Stimulated activated CD4-positive, alpha-beta T cell treated with anti-CD3 and anti-CD28 coated beads, Interleukin-1b, Interleukin-23, amount 100 ng/mL, for 24 hours (primary cell): ENCODE data around the gene PLCH1.

Source experiments
- DNase-seq, 4 experiments: peaks; one replicate each; pipeline ENCODE4 v3.0.0-alpha.2; 2020; ENCODE audit warnings: low read depth in 4 of 4, low spot score in 1 of 4

The PLCH1 gene

DNA sequence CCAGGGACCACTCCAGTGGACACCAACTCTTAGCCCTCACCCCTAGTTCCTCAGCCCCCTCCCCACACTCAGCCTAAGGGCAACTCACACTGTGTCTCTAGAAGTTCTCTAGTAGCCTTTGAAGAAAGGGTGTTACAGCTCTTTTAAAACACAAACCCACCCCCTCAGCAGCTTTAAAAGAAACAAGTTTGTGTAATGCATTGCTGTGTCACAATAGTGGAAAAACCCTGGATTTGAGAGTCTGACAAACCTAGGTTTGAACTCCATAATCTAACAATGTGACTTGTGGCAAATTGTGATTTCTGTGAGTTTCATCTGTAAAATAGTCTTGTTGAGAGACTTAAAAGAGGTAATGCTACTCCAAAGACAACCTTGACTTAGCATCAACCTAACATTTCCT lies 54.0 kb downstream of the PLCH1 start:
- no peak for DNase-seq

GRCh38 chr3:155688481-155688880 lies 56.4 kb downstream of the PLCH1 start:
- DNase-seq = no peak

GRCh38 chr3:155683344-155683720 lies 61.5 kb downstream of the PLCH1 start:
- no peak for DNase-seq

- no peak for DNase-seq
These were observed 62.2 kb downstream of the PLCH1 start for GRCh38 chr3:155682426-155683343.

DNA sequence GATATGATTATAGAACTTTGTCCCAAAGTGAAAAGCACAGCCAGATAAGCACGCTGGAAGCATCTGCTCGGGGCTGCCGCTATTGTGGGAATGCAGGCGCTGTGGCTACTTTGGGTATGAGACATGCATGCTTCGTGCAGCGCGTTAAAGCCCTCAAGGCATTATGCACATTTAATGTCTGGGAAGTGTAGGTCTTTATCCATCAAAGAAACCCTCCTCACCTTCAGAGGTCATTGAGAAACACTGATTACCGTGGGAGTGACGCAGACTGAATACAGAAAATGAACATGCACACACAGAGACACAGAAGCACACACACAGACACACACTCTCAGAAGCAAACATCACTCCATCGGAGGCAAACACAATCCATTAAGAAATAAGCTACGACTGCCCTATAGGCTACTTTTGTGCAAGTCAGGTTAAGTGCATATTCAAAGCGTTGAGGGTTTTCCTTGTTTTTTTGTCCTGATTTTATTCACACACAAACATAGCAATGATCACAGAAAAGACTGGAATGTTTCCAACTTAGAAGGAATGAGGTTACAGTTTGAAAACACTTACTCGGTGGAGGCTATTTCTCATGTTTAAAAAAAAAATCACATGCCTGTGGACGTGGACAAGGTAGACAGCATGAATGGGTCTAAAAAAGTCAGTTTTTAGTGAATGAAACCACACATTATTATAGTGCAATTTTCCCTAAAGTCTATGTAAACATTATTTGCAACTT lies 68.5 kb downstream of the PLCH1 start:
- no peak for DNase-seq

DNA sequence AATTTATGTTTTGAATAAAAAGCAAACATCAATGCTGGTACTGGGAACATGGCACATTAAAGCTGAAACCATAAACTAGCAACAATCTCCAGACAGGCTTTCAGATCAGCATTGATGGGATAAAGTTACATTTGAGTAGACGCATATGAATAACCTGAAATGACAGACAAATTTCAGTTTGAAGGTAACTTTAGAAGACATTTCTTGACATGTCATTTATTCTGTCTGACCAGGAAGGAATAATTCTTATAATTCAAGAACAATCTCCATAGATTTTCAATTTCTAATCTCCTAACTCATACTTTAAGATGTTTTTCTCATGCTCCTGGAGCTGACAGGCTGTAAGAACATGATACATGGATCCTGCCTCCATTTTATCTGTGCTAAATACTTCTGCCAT lies 69.8 kb downstream of the PLCH1 start:
- DNase-seq = no peak

DNA sequence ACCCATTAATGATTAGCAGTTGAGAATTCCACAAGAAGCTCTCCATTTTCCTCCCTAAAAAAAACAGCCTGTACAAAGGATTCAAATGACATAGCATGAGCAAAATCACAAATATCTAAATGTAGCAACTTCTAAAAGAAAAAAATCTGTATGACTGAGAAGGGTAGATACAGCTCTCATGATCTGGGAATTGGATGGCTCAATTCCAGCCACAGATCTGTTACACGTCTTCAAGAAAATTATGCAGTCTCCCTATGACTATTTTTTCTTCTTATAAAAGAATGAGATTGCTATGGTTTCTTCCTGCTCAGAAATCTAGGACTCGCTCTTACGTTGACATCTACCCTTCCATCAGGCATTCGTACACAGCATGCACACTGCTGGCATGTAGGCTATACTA lies 71.5 kb downstream of the PLCH1 start:
- no peak for DNase-seq

DNA sequence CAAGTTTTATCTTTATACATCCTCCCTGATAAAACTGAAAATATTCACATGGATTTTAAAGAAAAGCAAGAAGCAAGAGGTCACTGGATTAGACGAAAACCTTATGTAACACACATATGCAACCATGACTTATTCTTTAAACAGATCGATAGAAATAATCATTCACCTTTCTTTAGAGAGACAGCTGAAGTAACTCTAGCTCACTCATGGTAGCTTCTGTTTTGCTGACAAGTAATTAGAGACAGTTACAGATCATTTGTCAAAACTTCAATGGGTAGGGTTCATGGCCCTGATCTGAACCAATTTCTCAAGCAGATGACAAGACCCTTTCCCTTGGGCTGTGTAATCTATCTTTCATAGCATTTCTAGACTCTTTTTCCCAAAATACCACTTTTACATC lies 74.5 kb downstream of the PLCH1 start:
- no peak for DNase-seq

- DNase-seq = no peak
These were observed 76.9 kb downstream of the PLCH1 start for GRCh38 chr3:155667988-155668387.

- DNase-seq = no peak
These were observed 79.8 kb downstream of the PLCH1 start for GRCh38 chr3:155664925-155665695.

GRCh38 chr3:155663467-155664212 lies 81.2 kb downstream of the PLCH1 start:
- DNase-seq = no peak

DNA sequence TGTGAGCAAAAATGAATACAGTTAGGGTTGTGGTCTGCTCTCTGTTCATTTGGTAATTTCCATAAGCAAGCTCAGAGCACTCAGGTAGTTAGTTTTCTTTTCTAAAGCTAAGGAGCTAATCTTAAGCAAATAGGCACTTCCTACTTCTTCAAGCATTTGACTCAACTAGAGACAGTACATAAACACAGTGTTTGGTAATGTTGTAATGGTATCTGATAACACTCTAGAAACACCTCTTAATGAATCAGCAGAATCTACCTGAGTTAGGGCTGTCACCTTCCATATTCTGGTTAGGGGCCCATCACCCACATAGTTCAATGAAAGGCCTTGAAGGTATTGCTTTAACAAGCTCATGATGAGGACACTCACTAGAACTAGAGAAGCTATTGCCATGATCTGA lies 83.1 kb downstream of the PLCH1 start:
- DNase-seq = no peak

DNA sequence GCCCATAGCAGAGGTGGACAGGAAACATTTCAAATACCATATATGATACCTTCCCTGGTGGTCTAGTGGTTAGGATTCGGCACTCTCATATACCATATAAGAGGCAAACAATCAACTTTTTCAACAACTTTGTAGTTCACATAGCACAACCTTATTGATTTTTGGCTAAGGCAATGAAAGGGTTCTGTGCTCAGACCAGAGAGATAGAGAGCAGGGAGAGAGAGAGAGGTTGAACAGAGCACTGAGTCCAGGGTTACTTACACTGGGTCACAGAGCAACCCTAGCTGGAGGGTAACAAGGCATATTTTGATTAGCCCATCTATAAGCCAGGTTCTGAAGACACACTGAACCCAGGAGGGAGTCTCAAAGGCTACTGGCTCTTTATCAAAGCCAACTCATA lies 83.8 kb downstream of the PLCH1 start:
- no peak for DNase-seq

- DNase-seq = no peak
These were observed 86.1 kb downstream of the PLCH1 start for GRCh38 chr3:155658671-155659261.

- no peak for DNase-seq
These were observed 86.9 kb downstream of the PLCH1 start for GRCh38 chr3:155658006-155658405.

GRCh38 chr3:155657161-155657560 lies 87.7 kb downstream of the PLCH1 start:
- no peak for DNase-seq

GRCh38 chr3:155656466-155656865 lies 88.4 kb downstream of the PLCH1 start:
- no peak for DNase-seq

DNA sequence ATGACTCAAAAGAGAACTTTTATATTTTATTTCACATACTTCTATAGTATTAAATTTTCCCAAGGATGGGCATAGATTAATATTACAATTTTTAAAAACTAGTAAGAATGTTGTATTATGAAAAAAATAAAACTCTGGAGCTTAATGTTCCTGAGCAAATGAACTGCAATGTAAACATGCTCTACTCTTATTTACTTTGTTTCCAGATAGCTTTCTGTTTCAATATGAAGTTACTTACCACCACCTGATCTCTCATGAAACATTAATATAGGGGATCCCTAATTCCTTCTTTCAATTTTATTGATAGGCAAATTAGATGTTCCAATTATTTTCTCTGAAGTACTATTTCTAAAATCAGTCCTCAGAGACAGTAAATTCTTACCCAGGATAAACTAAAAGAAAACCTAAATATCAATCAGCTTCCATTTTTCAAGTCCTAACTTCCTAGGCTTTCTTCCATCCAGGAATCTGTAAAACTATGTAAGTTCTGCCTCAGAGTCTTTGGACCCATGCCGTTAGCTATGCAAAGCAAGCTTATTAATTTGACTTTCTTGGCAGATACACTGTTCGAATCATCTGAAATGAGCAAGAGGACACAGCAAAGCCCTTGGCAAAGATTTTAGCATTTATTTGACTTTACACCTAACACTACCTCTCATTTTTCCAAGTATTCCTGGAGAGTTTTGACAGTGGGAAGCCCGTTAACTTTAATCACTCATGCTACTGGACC lies 93.2 kb downstream of the PLCH1 start:
- DNase-seq = no peak

DNA sequence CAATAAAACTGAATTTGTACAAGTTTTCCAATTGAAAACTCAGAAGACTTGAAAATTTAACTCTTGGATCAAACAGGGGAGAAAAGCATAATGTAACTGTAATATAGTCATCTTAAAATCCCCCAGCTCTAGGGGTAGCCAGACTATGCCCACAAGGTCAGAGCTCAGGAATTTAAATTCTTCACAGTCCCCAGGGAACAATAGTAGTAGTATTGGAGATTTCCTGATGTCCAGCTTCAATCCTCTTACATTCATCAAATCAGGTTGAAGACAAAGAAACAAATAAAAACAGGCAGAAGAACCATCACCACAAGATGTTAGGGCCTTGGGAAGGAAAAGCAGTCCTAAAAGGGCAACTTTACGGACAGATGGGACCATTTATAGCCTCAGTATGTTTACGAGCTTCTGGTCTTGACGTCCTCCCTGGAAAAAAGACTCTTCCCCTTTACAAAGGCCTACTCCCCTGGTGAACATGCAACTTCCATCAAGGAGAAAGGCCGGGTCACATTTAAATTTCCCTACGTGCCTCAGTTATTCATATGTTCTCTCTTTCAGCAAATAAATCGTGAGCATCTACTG lies 96.8 kb downstream of the PLCH1 start:
- DNase-seq = no peak

GRCh38 chr3:155647206-155647605 lies 97.7 kb downstream of the PLCH1 start:
- no peak for DNase-seq
